GM12872 (cell line): Measurements from ENCODE around the gene KREMEN2.

Source experiments
- CTCF ChIP-seq: IDR thresholded peaks from 3 replicates; pipeline ENCODE4 v1.5.1; 2011; ENCODE audit warnings: low read depth, mild to moderate bottlenecking, low read length, moderate library complexity; ENCODE audit not compliant: insufficient read depth

KREMEN2 gene

GRCh38 chr16:2963723-2964474 lies at the start of gene KREMEN2:
TSS of gene KREMEN2 (plus strand) at chr16:2964275. CDS start at chr16:2964521, 246 bp downstream.
- 0 out of 3 replicates have a peak, but pooled peaks have one; percentile 19 for TF ChIP-seq CTCF

GRCh38 chr16:2915196-2915929 lies 48.7 kb upstream of the KREMEN2 start:
- no peak for TF ChIP-seq CTCF

- TF ChIP-seq CTCF: peak; percentile 76
Observed at GRCh38 chr16:2919511-2920255, 44.4 kb upstream of the KREMEN2 start.

GRCh38 chr16:2923481-2923880 lies 40.6 kb upstream of the KREMEN2 start:
- no peak for TF ChIP-seq CTCF

- no peak for TF ChIP-seq CTCF
Observed at GRCh38 chr16:2924901-2925755, 38.9 kb upstream of the KREMEN2 start.

GRCh38 chr16:2925951-2926649 lies 38.0 kb upstream of the KREMEN2 start:
- no peak for TF ChIP-seq CTCF
